ENCODE results near the gene ST6GALNAC2. TPM values are rescaled to one million over a fixed set of nuclear protein-coding genes. Genes with fewer than 3 reads are reported as not detected.

The ST6GALNAC2 gene
- total RNA-seq (2021; ENCODE audit: unreplicated experiment) (23.0 TPM), Bru-seq, nascent RNA (percentile 63 among the genes with signal in this experiment), BruChase-seq, experiment 1, labeled RNA remaining after a 2-hour chase (percentile 67 among the genes with signal in this experiment), BruChase-seq, experiment 2, labeled RNA remaining after a 6-hour chase (percentile 64 among the genes with signal in this experiment)
- 26.2 TPM for polyA plus RNA-seq (2012; ENCODE audit: insufficient read length)
- long read RNA-seq, transcript ST6GALNAC2-201 (9 exons, 2,170 nt) = major isoform, 22 of 45 reads
- long read RNA-seq, partial matches to known transcripts = 10 of 45 reads
- long read RNA-seq, other reads (novel, unspliced or antisense) = 12 of 45 reads

DNA sequence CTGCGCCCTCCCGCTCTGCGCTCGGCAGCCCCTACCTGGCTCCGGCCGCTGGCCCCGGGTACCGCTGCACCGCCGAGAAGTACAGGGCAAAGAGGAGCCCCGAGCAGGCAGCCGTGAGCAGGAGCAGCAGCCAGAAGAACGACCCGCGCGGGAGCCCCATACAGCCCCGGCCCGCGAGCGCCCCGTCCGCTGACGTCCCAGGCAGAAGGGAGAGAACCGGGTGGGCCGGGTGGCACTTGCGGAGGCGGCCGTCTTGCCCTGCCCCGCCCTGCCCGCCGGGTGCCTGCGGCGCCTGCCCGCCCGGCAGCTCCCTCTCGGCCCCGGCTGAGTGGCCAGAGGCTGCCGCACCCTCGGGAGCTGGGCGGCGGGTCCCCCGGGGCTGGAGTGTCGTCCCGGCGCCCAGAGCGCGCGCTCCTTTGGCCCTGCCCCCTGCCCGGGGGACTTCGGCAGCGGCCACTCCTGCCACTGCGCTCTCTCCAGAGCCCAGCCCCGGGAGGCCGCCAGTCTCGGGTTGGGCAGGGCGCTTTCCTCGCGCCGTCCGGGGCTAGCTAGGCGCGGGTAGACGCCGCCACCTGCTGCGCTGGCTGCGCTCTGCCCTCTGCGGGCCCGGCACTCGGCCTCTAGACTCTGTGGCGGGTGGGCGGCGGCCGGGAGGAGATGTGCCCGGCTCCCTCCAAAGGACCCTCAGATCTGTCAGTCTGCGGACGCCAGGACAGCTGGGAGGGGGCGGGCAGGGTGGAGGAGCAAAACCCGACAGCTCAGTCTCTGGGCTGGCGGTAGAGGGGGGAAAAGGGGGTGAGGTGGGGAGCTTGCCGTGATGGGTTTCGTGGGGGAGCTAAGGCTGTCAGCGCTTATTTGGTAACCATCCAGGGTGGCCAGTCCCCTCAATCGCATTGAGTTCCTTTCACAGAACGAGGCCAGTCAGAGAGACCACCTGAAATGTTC, at the start of gene ST6GALNAC2:
TSS of gene ST6GALNAC2 (minus strand) at position 212 of the 945 bp plus-strand sequence. CDS start at position 160, 52 bp downstream.
- in situ Hi-C loops (cut with HindIII; ENCODE audit: low pct_unique_long_range_greater_than_20kb, low sequenced_read_pairs) = no loop called here
- ChIA-PET POLR2A (interaction anchor here (0.6 to 1.6 kb wide), 3 partner anchors 15 to 29 kb away, joined by 3 to 7 read pairs (median 4); no protein-coding TSS in a partner anchor), CTCF (interaction anchor here (0.6 to 1.1 kb wide), 7 partner anchors 18 to 119 kb away, joined by 3 to 9 read pairs (median 3); partner anchors contain the start of gene AANAT)
- TF ChIP-seq TCF7L2 (IDR thresholded peaks at IDR 0.05; ENCODE audit: low read depth, low read length) (no peak), POLR2AphosphoS5 (IDR thresholded peaks at IDR 0.05; ENCODE audit: low read depth, low read length) (no peak; the same call in 1 of the 2 replicates), SIN3A (IDR thresholded peaks at IDR 0.05; ENCODE audit: borderline replicate concordance, insufficient read depth, low read depth, low read length) (peak; percentile 81; the same call in 1 of the 2 replicates)
- TF ChIP-seq, protein P1, sequence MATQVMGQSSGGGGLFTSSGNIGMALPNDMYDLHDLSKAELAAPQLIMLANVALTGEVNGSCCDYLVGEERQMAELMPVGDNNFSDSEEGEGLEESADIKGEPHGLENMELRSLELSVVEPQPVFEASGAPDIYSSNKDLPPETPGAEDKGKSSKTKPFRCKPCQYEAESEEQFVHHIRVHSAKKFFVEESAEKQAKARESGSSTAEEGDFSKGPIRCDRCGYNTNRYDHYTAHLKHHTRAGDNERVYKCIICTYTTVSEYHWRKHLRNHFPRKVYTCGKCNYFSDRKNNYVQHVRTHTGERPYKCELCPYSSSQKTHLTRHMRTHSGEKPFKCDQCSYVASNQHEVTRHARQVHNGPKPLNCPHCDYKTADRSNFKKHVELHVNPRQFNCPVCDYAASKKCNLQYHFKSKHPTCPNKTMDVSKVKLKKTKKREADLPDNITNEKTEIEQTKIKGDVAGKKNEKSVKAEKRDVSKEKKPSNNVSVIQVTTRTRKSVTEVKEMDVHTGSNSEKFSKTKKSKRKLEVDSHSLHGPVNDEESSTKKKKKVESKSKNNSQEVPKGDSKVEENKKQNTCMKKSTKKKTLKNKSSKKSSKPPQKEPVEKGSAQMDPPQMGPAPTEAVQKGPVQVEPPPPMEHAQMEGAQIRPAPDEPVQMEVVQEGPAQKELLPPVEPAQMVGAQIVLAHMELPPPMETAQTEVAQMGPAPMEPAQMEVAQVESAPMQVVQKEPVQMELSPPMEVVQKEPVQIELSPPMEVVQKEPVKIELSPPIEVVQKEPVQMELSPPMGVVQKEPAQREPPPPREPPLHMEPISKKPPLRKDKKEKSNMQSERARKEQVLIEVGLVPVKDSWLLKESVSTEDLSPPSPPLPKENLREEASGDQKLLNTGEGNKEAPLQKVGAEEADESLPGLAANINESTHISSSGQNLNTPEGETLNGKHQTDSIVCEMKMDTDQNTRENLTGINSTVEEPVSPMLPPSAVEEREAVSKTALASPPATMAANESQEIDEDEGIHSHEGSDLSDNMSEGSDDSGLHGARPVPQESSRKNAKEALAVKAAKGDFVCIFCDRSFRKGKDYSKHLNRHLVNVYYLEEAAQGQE (IDR thresholded peaks at IDR 0.05; ENCODE audit: insufficient read depth in 1 of 2, low read depth in 2 of 2, low read length in 1 of 2) = no peak
- TF ChIP-seq, protein P2, sequence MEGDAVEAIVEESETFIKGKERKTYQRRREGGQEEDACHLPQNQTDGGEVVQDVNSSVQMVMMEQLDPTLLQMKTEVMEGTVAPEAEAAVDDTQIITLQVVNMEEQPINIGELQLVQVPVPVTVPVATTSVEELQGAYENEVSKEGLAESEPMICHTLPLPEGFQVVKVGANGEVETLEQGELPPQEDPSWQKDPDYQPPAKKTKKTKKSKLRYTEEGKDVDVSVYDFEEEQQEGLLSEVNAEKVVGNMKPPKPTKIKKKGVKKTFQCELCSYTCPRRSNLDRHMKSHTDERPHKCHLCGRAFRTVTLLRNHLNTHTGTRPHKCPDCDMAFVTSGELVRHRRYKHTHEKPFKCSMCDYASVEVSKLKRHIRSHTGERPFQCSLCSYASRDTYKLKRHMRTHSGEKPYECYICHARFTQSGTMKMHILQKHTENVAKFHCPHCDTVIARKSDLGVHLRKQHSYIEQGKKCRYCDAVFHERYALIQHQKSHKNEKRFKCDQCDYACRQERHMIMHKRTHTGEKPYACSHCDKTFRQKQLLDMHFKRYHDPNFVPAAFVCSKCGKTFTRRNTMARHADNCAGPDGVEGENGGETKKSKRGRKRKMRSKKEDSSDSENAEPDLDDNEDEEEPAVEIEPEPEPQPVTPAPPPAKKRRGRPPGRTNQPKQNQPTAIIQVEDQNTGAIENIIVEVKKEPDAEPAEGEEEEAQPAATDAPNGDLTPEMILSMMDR (IDR thresholded peaks at IDR 0.05) = peak; percentile 76; the same call in 1 of the 2 replicates
- DNase-seq (ENCODE audit: low read depth, low spot score) = no peak
- peak within 1 kb of the TSS; percentile 73 to 85 for H3K4me3 ChIP-seq (ENCODE audit: low read depth in 2 of 2, low read length in 2 of 2)
- ATAC-seq = peak; percentile 91
- no peaks in the 10 kb centered on the region for H3K9me3 ChIP-seq (ENCODE audit: control insufficient read depth, insufficient read depth, low read depth, low read length)
- intact Hi-C loops (cut with micrococcal nuclease; ENCODE audit: unreplicated experiment) = no loop called here
- H3K27me3 ChIP-seq (ENCODE audit: control insufficient read depth, insufficient read depth, low read length) = no peaks in the 10 kb centered on the region
- no TSS peak for BruUV-seq (replicated peaks)
- peak within 1 kb of the TSS; percentile 88 for H3K27ac ChIP-seq (ENCODE audit: low read length)
- H3K4me1 ChIP-seq (ENCODE audit: control insufficient read depth, insufficient read depth, low read length) = peaks cover 18% of the 10 kb centered on the region
- no peaks in the 10 kb centered on the region for H3K36me3 ChIP-seq (ENCODE audit: control insufficient read depth, insufficient read depth, low read length)

DNA sequence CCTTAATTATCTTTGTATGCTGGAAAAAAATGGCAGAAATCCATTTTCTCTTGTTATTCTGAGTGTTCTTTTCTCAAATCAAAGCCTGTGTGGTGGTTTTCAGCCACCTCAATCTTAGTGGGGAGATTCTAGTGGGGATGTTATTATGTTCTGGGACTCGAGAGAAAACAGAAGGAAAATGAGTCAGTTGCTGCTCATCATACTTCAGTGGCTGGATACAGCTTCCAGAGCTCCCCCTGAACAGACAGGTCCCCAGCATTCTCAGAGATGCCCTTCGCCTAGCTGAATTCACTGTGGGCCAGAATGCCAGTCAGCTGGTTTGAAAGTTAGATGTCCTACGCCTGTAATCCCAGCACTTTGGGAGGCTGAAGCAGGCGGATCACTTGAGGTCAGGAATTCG, 49.4 kb upstream of the ST6GALNAC2 start:
- CTCF ChIA-PET = interaction anchor here (0.5 kb wide), 1 partner anchor 15 kb away, joined by 8 read pairs; no protein-coding TSS in a partner anchor
- no peak for DNase-seq (ENCODE audit: low read depth, low spot score)
- no peaks in the 10 kb centered on the region for H3K4me1 ChIP-seq (ENCODE audit: control insufficient read depth, insufficient read depth, low read length)

More for the DNA sequence above, 49.4 kb upstream of the ST6GALNAC2 start:
- no TSS peak for BruUV-seq (replicated peaks)
- intact Hi-C loops (cut with micrococcal nuclease; ENCODE audit: unreplicated experiment) (no loop called here), in situ Hi-C loops (cut with HindIII; ENCODE audit: low pct_unique_long_range_greater_than_20kb, low sequenced_read_pairs) (no loop called here)
- Histone ChIP-seq H3K9me3 (ENCODE audit: control insufficient read depth, insufficient read depth, low read depth, low read length) (no peaks in the 10 kb centered on the region), H3K27ac (ENCODE audit: low read length) (no peak overlapping the region), H3K36me3 (ENCODE audit: control insufficient read depth, insufficient read depth, low read length) (no peaks in the 10 kb centered on the region), H3K27me3 (ENCODE audit: control insufficient read depth, insufficient read depth, low read length) (no peaks in the 10 kb centered on the region), H3K4me3 (ENCODE audit: low read depth in 2 of 2, low read length in 2 of 2) (no peak overlapping the region)
- ATAC-seq = no peak
- POLR2A ChIA-PET = no interaction called here
- TF ChIP-seq TCF7L2 (IDR thresholded peaks at IDR 0.05; ENCODE audit: low read depth, low read length) (no peak), SIN3A (IDR thresholded peaks at IDR 0.05; ENCODE audit: borderline replicate concordance, insufficient read depth, low read depth, low read length) (no peak), POLR2AphosphoS5 (IDR thresholded peaks at IDR 0.05; ENCODE audit: low read depth, low read length) (no peak)
- TF ChIP-seq, protein P2 (IDR thresholded peaks at IDR 0.05) = no peak
- TF ChIP-seq, protein P1 (IDR thresholded peaks at IDR 0.05; ENCODE audit: insufficient read depth in 1 of 2, low read depth in 2 of 2, low read length in 1 of 2) = no peak

All from Panc1 (cell line).